ENCODE data around the gene KRTAP10-12.
"Not testable (repeated sequence)": the region's sequence is repeated elsewhere in the genome, so short reads cannot be mapped to it uniquely, and the experiment has no call there.

KRTAP10-12 gene

GRCh38 chr21:44670642-44671432 is 26.1 kb upstream of the KRTAP10-12 start:
- DNase-seq (ENCODE audit: low spot score): no peak

DNA sequence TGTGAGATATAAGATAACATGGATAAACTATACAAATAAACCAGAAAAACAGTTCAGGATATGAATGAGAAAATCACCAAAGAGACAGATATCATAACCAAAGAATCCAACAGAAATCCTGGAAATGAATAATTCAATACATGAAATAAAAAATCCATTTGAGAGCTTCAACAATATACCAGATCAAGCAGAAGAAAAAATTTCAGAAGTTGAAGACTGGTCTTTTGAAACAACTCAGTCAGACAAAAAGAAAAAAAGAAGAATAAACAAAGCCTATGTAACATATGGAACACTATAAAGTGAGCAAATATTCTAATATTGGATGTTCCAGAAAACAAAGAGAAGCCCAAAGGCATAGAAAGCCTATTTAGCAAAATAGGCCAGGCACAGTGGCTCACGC is 25.1 kb upstream of the KRTAP10-12 start:
- no peak for DNase-seq (ENCODE audit: low spot score)

DNA sequence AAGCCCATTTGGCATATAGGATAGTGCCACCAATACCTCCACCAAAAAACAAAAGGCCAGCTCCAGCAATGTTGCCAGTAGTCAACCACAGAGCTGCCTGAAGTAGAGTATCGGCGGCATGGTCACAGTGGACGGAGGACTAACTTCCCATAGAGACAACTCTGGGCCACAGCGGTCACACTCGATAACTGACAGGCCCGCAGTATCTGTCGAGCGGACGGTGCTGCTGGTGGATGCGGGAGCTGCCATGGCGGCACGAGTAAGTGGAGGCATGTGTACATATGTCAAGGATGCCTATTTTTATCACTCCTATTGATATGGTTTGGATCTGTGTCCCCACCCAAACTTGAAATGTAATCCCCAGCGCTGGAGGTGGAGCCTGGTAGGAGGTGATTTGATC is 19.1 kb upstream of the KRTAP10-12 start:
- DNase-seq (ENCODE audit: low spot score): no peak

DNA sequence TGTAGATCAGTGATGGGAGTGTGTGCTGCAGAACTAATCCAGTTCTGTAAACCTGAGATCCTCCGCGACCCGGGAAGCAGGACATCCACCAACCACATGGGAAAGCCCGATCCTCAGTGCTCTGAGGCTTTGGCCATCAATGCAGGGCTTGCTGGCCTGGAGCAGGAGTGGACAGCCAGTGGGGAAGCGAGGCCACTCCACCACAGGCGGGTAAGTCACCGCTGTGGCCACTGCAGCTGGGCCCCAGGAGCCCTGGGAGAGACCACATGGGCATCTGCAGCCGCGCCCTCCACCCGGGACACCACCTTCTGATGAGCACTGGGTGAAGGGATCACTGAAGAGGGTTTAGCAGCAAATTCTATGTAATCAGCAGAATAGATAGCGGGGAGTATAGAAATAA is 15.8 kb upstream of the KRTAP10-12 start:
- no peak for DNase-seq (ENCODE audit: low spot score)

DNA sequence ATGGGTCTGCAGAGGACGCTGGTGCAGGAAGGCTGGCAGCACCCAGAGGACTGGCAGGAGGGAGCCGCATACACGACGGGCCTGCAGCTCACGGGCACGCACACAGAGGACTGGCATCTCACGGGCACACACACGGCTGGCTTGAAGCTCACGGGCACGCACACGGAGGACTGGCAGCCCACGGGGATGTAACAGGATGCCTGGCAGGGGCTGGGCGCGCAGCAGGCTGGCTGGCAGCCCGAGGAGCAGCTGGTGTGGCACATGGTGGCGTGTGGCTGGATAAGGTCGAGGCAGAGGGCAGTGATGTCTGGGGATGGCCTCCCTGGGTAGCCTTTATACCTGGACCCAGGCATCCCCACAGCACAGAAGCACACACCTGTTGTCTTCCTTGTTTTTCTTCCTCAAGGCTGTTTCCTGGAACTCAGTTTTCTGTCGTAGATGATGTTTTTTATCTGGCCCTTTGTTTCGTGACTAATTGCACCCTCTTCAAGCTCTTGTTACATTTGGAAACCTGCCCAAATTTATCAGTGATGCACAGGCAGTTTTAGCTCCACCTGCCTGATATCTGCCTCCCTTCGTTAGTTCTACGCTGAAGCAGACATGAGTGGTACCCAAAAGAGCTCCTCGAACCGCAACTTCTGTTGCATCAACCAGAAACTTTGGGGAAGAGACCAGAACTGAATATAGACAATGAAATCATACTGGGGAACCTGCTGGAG is 15.0 kb upstream of the KRTAP10-12 start, which contains the start of gene KRTAP12-1:
KRTAP12-1 (minus strand) TSS at position 303 of the 719 bp plus-strand sequence; CDS start at position 263, 40 bp downstream.
- no peak for DNase-seq (ENCODE audit: low spot score)

DNA sequence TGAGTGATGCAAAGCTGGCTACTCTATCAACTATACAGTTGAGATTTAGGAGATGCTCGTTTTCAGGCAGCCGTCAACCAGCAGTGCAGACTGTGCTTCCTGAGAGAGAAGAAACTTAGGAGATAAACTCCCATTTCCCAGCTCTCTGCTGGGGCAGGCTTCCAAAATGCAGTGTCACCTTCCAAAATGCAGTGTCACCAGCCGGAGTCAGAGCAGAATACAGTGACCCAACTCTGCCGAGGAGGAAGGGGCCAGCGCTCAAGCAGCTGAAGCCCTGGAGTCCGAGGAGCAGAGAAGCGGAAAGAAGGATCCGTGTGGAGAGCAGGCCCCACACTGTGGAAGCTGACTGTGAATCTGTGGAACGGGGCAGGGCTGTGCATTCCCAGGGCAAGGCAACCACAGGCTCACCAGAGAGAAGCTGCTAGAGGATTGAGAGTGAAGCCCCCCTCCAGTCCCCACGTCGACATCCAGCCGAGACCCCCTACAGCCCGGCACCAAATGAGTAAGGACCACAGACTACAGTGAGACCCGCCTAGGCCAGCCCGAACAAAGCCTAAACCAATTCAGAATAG is 14.3 kb upstream of the KRTAP10-12 start:
- no peak for DNase-seq (ENCODE audit: low spot score)

DNA sequence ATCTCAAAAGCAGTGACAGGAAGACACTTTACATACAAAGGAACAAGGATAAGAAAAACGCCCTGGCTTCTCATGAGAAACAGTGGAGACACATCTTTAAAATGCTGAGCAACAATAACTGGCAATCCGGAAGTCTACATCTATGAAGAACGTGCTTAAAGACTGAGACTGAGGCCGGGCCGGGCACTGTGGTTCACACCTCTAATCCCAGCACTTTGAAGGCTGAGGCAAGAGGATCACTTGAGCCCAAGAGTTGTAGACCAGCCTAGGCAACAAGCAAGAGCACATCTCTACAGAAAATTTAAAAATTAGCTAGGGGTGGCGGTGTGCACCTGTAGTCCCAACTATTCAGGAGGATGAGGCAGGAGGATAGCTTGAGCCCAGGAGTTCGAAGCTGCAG is 12.9 kb upstream of the KRTAP10-12 start:
- DNase-seq (ENCODE audit: low spot score): no peak

- DNase-seq (ENCODE audit: low spot score): no peak
Measured at GRCh38 chr21:44684483-44684882, 12.5 kb upstream of the KRTAP10-12 start.

- not testable (repeated sequence) for DNase-seq (ENCODE audit: low spot score)
Measured at GRCh38 chr21:44685050-44685449, 11.9 kb upstream of the KRTAP10-12 start.

- DNase-seq (ENCODE audit: low spot score): no peak
Measured at GRCh38 chr21:44686000-44686781, 10.8 kb upstream of the KRTAP10-12 start.

GRCh38 chr21:44686843-44687561 is 10.0 kb upstream of the KRTAP10-12 start:
- no peak for DNase-seq (ENCODE audit: low spot score)

DNA sequence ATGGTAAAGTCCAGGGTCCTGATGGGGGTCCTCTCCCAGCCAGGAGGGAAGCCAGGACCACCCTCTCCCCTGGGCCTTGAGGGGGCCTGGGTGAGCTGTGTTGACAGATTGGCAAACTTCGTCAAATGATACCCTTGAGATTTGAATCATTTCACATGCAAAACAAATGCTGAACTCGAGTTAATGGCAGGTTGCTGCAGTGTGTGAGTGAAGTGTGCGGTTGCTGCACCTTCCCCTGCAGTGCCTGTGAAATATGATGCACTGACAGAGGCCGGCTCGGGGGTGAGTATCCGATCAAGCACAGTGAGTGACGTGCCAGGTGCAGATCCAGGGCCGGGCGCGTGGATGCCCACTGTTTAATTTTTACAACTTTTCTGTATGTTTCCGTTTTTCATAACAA is 9.3 kb upstream of the KRTAP10-12 start:
- DNase-seq (ENCODE audit: low spot score): no peak

DNA sequence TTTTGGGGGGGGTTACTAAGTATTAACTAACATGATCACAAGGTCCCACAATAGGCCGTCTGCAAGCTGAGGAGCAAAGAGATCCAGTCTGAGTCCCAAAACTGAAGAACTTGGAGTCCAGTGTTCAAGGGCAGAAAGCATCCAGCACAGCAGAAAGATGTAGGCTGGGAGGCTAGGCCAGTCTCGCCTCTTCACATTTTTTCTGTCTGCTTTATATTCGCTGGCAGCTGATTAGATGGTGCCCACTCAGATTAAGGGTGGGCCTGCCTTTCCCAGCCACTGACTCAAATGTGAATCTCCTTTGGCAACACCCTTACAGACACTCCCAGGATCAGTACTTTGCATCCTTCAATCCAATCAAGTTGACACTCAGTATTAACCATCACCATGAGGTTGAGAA is 7.2 kb upstream of the KRTAP10-12 start:
- DNase-seq (ENCODE audit: low spot score): not testable (repeated sequence)

DNA sequence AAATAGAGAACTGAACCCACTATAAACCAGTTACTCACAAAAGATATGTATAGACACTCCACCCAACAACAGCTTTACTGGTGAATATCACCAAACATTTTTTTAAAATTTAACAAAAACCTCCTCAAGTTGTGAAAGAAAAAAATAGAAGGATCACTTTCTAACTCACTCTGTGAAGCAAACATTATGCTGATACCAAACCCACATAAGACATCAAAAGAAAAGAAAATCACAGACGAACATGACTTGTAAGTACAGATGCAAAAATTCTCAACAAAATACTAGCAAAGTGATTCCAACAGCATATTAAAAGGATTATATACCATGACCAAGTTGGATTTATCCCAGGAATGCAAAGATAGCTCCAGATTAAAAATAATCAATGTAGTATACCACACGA is 5.3 kb upstream of the KRTAP10-12 start:
- DNase-seq (ENCODE audit: low spot score): no peak

DNA sequence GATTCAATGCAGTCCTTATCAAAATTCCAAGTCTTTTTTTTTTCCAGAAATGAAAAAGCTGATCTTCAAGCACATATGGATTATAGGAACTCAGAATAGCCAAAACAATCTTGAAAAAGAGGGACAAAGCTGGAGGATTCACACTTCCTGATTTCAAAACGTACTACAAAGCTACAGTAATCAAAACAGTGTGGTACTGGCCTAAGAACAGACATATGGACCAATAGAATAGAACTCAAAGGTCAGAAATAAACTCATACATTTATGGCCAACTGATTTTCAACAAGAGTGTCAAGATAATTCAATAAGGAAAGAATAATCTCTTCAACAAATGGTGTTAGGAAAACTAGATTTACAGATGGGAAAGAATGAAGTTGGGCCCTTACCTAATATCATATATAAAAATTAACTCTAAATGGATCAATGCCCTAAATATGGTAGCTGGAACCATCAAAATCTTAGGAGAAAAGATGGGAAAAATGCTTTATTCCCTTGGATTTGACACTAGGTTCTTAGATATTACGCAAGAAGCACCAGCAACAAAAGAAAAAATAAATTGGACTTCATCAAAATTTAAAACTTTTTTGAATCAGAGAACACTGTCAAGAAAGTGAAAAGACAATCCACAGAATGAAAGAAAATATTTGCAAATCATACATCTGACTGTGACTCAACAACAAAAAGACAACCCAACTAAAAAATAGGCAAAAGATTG is 4.0 kb upstream of the KRTAP10-12 start:
- no peak for DNase-seq (ENCODE audit: low spot score)

GRCh38 chr21:44694776-44695175 is 2.2 kb upstream of the KRTAP10-12 start:
- no peak for DNase-seq (ENCODE audit: low spot score)

GRCh38 chr21:44695184-44695583 is 1.8 kb upstream of the KRTAP10-12 start:
- DNase-seq (ENCODE audit: low spot score): no peak

GRCh38 chr21:44695641-44696040 is 1.3 kb upstream of the KRTAP10-12 start:
- no peak for DNase-seq (ENCODE audit: low spot score)

DNA sequence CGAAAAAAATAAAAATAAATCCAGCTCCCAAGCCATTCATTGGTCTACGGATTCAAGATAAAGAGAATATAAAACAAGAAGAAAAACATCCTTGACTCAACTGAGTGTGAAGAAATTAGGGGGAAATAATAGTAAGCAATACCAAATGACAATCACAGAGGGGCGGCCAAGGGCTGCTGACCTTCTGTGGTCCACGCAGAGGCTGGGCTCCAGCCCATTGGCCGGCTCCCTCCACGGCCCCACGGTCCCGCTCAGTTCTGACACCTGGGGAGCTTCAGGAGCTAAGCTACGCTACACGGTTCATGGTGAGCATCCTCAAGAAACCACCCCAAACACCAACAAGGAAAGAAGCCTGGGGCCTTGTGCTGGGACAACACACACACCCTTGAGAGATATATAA is 400 bp upstream of the KRTAP10-12 start:
- no peak for DNase-seq (ENCODE audit: low spot score)

DNA sequence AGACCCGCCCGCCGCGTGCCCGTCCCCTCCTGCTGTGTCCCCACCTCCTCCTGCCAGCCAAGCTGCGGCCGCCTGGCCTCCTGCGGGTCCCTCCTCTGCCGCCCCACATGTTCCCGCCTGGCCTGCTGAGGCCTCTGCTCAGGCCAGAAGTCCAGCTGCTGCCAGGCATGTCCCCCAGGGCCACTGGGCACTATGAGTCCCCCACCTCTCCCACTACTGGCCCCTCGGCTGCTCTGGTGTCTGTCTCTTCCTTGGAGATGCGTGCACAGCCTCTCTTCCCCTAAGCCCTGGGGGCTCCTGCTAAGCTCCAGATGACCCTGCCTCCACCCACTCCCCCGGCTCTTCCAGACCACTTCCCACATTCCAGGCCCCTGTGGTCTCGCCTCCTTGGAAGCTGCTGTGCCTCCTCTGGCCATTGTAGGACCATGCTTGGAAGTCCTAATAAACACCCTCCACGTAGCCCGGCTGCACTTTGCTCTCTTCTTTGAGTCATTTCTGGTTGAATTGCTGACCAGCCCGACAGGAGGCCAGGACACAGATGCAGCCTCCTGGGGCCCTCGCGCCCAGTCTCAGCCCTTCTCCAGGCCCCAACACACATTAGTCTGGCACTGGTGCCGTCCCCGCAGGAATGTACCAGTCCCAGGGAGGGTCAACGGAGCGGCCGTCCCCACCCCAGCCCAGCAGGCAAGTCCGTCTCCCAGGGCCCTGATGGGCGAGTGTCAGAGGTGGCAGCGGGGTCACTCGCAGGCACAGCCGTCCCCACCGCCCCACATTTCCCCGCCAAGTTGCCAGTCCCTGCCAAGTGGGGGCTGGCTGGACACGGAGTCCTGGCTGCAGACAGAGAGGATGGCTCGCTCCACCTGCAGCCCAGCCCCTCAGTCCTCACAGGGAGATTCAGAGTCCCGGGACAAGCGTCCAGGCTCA is 1.1 kb downstream of the KRTAP10-12 start:
- DNase-seq (ENCODE audit: low spot score): no peak
